Mucosa of rectum (tissue), 2 donors: Measurements from ENCODE around the gene PITHD1.
"Not testable (repeated sequence)": the region's sequence is repeated elsewhere in the genome, so short reads cannot be mapped to it uniquely, and the experiment has no call there.

Experiments used
- H3K27ac ChIP-seq, 2 donors: one replicate each; pipeline ENCODE4 v1.7.0; 2013; ENCODE audit warnings: inconsistent platforms in 2 of 2, low read depth in 2 of 2, low read length in 2 of 2
- H3K27me3 ChIP-seq, 2 donors: one replicate each; pipeline ENCODE4 v1.7.0; 2013; ENCODE audit warnings: low read length in 2 of 2; ENCODE audit not compliant: control insufficient read depth in 2 of 2, insufficient read depth in 2 of 2
- H3K36me3 ChIP-seq, 2 donors: one replicate each; pipeline ENCODE4 v1.7.0; 2013; ENCODE audit warnings: low read length in 2 of 2; ENCODE audit not compliant: control insufficient read depth in 2 of 2, insufficient read depth in 2 of 2
- H3K4me1 ChIP-seq, 2 donors: one replicate each; pipeline ENCODE4 v1.7.0; 2013; ENCODE audit warnings: low read length in 2 of 2, mild to moderate bottlenecking in 1 of 2; ENCODE audit not compliant: control insufficient read depth in 2 of 2, insufficient read depth in 2 of 2
- H3K4me3 ChIP-seq, 2 donors: one replicate each; pipeline ENCODE4 v1.7.0; 2013; ENCODE audit warnings: low read length in 2 of 2
- H3K9ac ChIP-seq, 2 donors: one replicate each; pipeline ENCODE4 v1.7.0; 2013; ENCODE audit warnings: low read length in 2 of 2, low read depth in 1 of 2, mild to moderate bottlenecking in 1 of 2
- H3K9me3 ChIP-seq, 2 donors: one replicate each; pipeline ENCODE4 v1.7.0; 2013; ENCODE audit warnings: low read length in 2 of 2; ENCODE audit not compliant: control insufficient read depth in 2 of 2
- donor health status: healthy.
- donor health status: Normal muscosa, but diverticular disease.

Gene PITHD1

GRCh38 chr1:23772854-23773242 lies 5.4 kb upstream of the PITHD1 start:
- Histone ChIP-seq H3K36me3 (peaks cover 3 to 4% of the 10 kb centered on the region in 2 donors), H3K27ac (no peak overlapping the region), H3K4me1 (peaks cover 8 to 9% of the 10 kb centered on the region in 2 donors), H3K9ac (no peak overlapping the region), H3K4me3 (no peak overlapping the region), H3K27me3 (no peaks in the 10 kb centered on the region), H3K9me3 (no peaks in the 10 kb centered on the region)

- Histone ChIP-seq H3K9ac (no peak overlapping the region), H3K36me3 (no peaks in the 10 kb centered on the region), H3K27ac (no peak overlapping the region), H3K27me3 (no peaks in the 10 kb centered on the region), H3K4me3 (no peak overlapping the region), H3K9me3 (no peaks in the 10 kb centered on the region), H3K4me1 (peaks cover 14% of the 10 kb centered on the region in 2 donors)
These were observed 3.9 kb upstream of the PITHD1 start for GRCh38 chr1:23774174-23774880.

- H3K9me3 ChIP-seq: no peaks in the 10 kb centered on the region
- no peaks in the 10 kb centered on the region for H3K36me3 ChIP-seq
- H3K4me1 ChIP-seq: peaks cover 19% of the 10 kb centered on the region in 2 donors
These were observed 2.0 kb upstream of the PITHD1 start for GRCh38 chr1:23776217-23776616.

GRCh38 chr1:23779826-23780371 lies 1.7 kb downstream of the PITHD1 start:
- Histone ChIP-seq H3K27me3 (no peaks in the 10 kb centered on the region), H3K4me3 (no peak overlapping the region), H3K36me3 (peaks cover 4 to 12% of the 10 kb centered on the region in 2 donors), H3K9me3 (no peaks in the 10 kb centered on the region), H3K9ac (no peak overlapping the region), H3K4me1 (peaks cover 17 to 19% of the 10 kb centered on the region in 2 donors), H3K27ac (no peak overlapping the region)

More at GRCh38 chr1:23776217-23776616, 2.0 kb upstream of the PITHD1 start:
- no peak overlapping the region for H3K9ac ChIP-seq
- no peak overlapping the region for H3K4me3 ChIP-seq
- no peak overlapping the region for H3K27ac ChIP-seq
- H3K27me3 ChIP-seq: no peaks in the 10 kb centered on the region

- H3K4me1 ChIP-seq: peaks cover 10 to 11% of the 10 kb centered on the region in 2 donors
- not testable (repeated sequence) for H3K27ac ChIP-seq, H3K9ac ChIP-seq, H3K27me3 ChIP-seq, H3K4me3 ChIP-seq, H3K9me3 ChIP-seq
- peaks cover 22 to 37% of the 10 kb centered on the region in 2 donors for H3K36me3 ChIP-seq
These were observed 4.9 kb downstream of the PITHD1 start for GRCh38 chr1:23783141-23783540.

GRCh38 chr1:23784846-23785245 lies 6.6 kb downstream of the PITHD1 start:
- Histone ChIP-seq H3K9me3 (no peaks in the 10 kb centered on the region), H3K27ac (no peak overlapping the region), H3K4me1 (no peaks in the 10 kb centered on the region), H3K36me3 (peaks cover 24 to 37% of the 10 kb centered on the region in 2 donors), H3K4me3 (no peak overlapping the region), H3K27me3 (no peaks in the 10 kb centered on the region), H3K9ac (no peak overlapping the region)

GRCh38 chr1:23787701-23788100 lies 9.5 kb downstream of the PITHD1 start:
- Histone ChIP-seq H3K9me3 (no peaks in the 10 kb centered on the region), H3K27ac (no peak overlapping the region), H3K27me3 (no peaks in the 10 kb centered on the region), H3K4me3 (no peak overlapping the region), H3K4me1 (peaks cover 17 to 19% of the 10 kb centered on the region in 2 donors), H3K9ac (no peak overlapping the region), H3K36me3 (peaks cover 19 to 33% of the 10 kb centered on the region in 2 donors)

GRCh38 chr1:23788695-23789094 lies 10.5 kb downstream of the PITHD1 start:
- Histone ChIP-seq H3K27me3 (no peaks in the 10 kb centered on the region), H3K36me3 (peaks cover 22 to 37% of the 10 kb centered on the region in 2 donors), H3K27ac (no peak overlapping the region), H3K4me3 (no peak overlapping the region), H3K9ac (no peak overlapping the region), H3K9me3 (no peaks in the 10 kb centered on the region), H3K4me1 (peaks cover 24 to 29% of the 10 kb centered on the region in 2 donors)

- Histone ChIP-seq H3K27me3 (no peaks in the 10 kb centered on the region), H3K4me1 (peaks cover 24 to 30% of the 10 kb centered on the region in 2 donors), H3K9ac (peak within 1 kb of the TSS; percentile 77 to 87), H3K9me3 (no peaks in the 10 kb centered on the region), H3K27ac (peak within 1 kb of the TSS; percentile 65 to 67), H3K36me3 (peaks cover 23 to 26% of the 10 kb centered on the region in 2 donors), H3K4me3 (peak within 1 kb of the TSS; percentile 72 to 91)
These were observed 12.7 kb downstream of the PITHD1 start, which contains the start of gene LYPLA2 for GRCh38 chr1:23790696-23791515. LYPLA2 (plus strand) TSS chr1:23791145; CDS start chr1:23792683, 1,538 bp downstream.
